Testis (tissue), 3 donors: ENCODE measurements around the gene GSX1. TPM values are rescaled to one million over a fixed set of nuclear protein-coding genes. Genes with fewer than 3 reads are reported as not detected.

Experiments
- DNase-seq: peaks from one replicate; pipeline ENCODE4 v3.0.0-alpha.2; 2019
- H3K27ac ChIP-seq, 2 donors: fragments of 200-600 bp; sonication (generic); one replicate each; pipeline ENCODE4 v1.5.1; 2019
- H3K27me3 ChIP-seq: fragments of 200-600 bp; sonication (generic); one replicate; pipeline ENCODE4 v1.5.1; 2019
- H3K36me3 ChIP-seq: fragments of 200-600 bp; sonication (generic); one replicate; pipeline ENCODE4 v1.5.1; 2017; ENCODE audit warnings: low read depth; ENCODE audit errors: missing control alignments
- H3K4me1 ChIP-seq: fragments of 200-600 bp; sonication (generic); one replicate; pipeline ENCODE4 v1.5.1; 2019
- H3K4me3 ChIP-seq, 2 donors: fragments of 200-600 bp; sonication (generic); one replicate each; pipeline ENCODE4 v1.5.1; 2017 to 2019
- H3K9me3 ChIP-seq: fragments of 200-600 bp; sonication (generic); one replicate; pipeline ENCODE4 v1.5.1; 2017
- POLR2A ChIP-seq: fragments of 450-650 bp; IDR thresholded peaks from one replicate; pipeline ENCODE4 v1.6.1; 2017; ENCODE audit warnings: antibody characterized with exemption, mild to moderate bottlenecking, moderate library complexity
- WGBS, 2 donors: methylation state at CpG; one replicate each; pipeline ENCODE4 v1.1.5; 2018; 5-methylcytosine and 5-hydroxymethylcytosine counted together
- intact Hi-C: fragments of 100-400 bp; cut with DNase I; formaldehyde crosslinking; loops from one replicate; pipeline ENCODE4 v1.15.1; 2023; ENCODE audit warnings: low total_unique reads
- polyA plus RNA-seq: library from polyadenylated mRNA; stranded (reverse); fragments of 350-450 nt; fragmentation: Illumina TruSeq; extraction: RNeasy Lipid Tissue Mini Kit (QIAGEN cat#74804); gene quantifications from one replicate; pipeline ENCODE4 v1.2.3, GENCODE V29; 2014; ENCODE audit warnings: low read depth, low replicate concordance; ENCODE audit not compliant: insufficient read depth
- total RNA-seq, 2 donors: library from RNA; depleted of rRNA; stranded (reverse); fragments of >200 nt; gene quantifications; one replicate each; pipeline ENCODE4 v1.2.3, GENCODE V29; 2016
- TF ChIP-seq, protein P1 (sequence below), 3 experiments: fragments of 450-650 bp in 2 of 3; fragments of 200-600 bp in 1 of 3; sonication (generic) in 1 of 3; IDR thresholded peaks; one replicate each; pipeline ENCODE4 v1.5.1; 2016 to 2019; ENCODE audit warnings: antibody characterized with exemption in 3 of 3, mild to moderate bottlenecking in 2 of 3, moderate library complexity in 1 of 3

The GSX1 gene
- total and polyA plus RNA-seq, 3 donors from 2014 or later, result not detected

DNA sequence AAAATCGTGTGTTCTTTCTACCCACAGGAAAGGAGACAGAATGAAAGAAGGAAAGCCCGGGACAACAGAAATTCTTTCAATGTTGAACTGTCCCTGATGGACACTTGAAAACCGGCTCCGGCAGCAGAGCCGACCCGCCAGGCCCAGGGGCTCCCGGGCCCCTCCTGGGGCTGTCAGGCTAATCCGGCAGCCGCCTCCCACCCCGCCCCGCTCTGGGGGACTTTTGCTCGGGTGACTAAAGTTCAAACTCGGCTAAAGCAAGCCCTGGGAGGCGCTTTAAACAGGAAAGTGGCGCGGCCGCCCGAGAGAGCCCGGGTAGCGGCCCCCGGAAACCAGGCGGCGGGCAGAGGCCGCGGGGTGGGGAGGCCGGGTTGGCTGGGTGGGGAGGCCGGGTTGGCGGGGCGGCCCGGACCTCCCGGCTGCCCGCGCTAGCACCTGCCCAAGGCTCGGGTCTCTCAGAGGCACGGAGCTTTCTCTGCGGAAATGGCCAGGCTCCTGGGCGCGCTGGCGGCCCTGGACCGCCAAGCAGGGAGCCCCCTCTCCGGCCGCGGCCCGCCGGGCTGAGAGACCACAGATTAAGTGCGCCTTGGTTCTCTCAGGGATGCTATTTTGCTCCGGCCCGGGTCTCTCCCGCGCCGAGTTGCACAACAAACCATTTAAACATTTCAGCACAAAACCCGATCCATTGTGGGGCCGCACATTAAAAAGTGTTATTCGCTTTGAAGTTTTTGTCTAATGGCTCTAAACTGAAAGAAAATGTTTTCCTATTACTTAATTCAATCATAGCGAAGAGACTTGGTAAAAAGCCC, 2.6 kb upstream of the GSX1 start:
- Histone ChIP-seq H3K27me3 (peaks cover 13% of the 10 kb centered on the region), H3K4me3 (peak overlapping the region in 1 of 2 donors; percentile 38), H3K4me1 (peaks cover 25% of the 10 kb centered on the region), H3K9me3 (no peaks in the 10 kb centered on the region), H3K27ac (no peak overlapping the region), H3K36me3 (no peaks in the 10 kb centered on the region)
- WGBS, 2 donors, result 1 to 2% methylated on average over 19 to 55 of the region's 55 CpGs
- no peak for DNase-seq
- intact Hi-C loops, result no loop called here
- TF ChIP-seq POLR2A, result no peak
- TF ChIP-seq, protein P1, sequence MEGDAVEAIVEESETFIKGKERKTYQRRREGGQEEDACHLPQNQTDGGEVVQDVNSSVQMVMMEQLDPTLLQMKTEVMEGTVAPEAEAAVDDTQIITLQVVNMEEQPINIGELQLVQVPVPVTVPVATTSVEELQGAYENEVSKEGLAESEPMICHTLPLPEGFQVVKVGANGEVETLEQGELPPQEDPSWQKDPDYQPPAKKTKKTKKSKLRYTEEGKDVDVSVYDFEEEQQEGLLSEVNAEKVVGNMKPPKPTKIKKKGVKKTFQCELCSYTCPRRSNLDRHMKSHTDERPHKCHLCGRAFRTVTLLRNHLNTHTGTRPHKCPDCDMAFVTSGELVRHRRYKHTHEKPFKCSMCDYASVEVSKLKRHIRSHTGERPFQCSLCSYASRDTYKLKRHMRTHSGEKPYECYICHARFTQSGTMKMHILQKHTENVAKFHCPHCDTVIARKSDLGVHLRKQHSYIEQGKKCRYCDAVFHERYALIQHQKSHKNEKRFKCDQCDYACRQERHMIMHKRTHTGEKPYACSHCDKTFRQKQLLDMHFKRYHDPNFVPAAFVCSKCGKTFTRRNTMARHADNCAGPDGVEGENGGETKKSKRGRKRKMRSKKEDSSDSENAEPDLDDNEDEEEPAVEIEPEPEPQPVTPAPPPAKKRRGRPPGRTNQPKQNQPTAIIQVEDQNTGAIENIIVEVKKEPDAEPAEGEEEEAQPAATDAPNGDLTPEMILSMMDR (IDR thresholded peaks at IDR 0.05), result no peak

DNA sequence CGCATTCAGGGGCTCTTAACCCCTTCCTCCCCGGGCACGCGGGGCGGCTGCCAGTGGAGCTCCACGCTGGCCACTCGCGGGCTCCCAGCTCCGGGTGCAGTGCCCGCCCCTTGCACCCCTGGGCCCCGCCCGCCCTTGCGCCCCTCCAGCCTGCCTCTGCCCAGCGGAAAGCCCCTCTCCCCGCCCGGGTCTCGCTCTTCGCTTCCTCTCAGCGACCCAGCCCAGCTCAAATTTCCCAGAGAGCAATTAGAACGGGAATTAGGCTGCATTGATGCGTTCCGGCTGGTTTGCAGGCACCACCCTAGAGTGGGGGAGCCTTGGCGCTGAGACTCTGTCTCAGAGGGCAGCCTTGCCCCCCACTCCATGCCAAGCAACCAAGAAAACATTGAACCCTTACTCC, 1.8 kb upstream of the GSX1 start:
- H3K27me3 ChIP-seq, result peaks cover 18% of the 10 kb centered on the region
- peaks cover 25% of the 10 kb centered on the region for H3K4me1 ChIP-seq
- intact Hi-C loops, result no loop called here
- no peak for DNase-seq
- no peaks in the 10 kb centered on the region for H3K36me3 ChIP-seq
- H3K27ac ChIP-seq, result no peak overlapping the region
- TF ChIP-seq, protein P1 (IDR thresholded peaks at IDR 0.05), result no peak
- no peak for TF ChIP-seq POLR2A
- no peaks in the 10 kb centered on the region for H3K9me3 ChIP-seq
- 0 to 3% methylated on average over 2 to 23 of the region's 23 CpGs for WGBS, 2 donors
- H3K4me3 ChIP-seq, result no peak overlapping the region

DNA sequence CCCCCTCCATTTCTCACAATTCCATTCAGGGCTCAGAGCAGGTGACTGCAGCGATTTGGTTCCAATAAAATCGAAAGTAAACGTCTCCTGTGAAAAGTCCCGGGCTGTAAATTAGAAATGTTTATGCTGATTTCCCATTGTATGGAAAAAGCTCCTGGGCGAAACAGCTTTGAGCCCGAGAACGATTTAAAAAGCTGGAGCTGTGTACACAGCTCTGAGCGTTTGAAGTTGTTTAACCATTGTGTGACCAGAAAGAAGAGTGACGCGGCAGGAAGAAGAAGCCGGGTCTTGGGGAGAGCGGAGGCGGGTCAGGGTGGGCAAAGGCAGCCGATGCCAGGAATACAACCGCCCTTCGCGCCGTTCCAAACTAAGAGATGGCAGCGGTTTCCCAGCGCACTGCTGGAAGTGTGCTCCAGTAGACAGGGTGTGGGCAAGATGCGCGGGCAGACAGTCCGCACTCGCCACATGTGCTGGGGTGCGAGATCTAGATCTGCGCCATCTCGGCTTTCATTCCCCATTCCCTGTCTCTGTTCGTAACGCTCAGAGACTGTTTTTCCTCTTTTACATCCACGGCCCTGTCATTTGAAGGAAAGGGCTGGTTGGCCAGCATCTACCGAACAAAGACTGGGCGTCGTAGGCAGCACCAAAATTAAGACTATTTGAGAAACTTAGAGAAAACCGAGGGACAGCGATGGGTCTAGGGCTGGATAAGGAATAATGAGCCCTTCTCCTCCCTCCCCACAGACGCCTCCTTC, 960 bp upstream of the GSX1 start:
- H3K36me3 ChIP-seq, result no peaks in the 10 kb centered on the region
- H3K27me3 ChIP-seq, result peaks cover 18% of the 10 kb centered on the region
- no peak overlapping the region for H3K27ac ChIP-seq
- intact Hi-C loops, result no loop called here
- no peak for TF ChIP-seq POLR2A
- TF ChIP-seq, protein P1 (IDR thresholded peaks at IDR 0.05), result no peak
- no peak for DNase-seq
- H3K9me3 ChIP-seq, result no peaks in the 10 kb centered on the region
- 4 to 5% methylated on average over 36 of the region's 36 CpGs for WGBS, 2 donors
- no peak overlapping the region for H3K4me3 ChIP-seq
- H3K4me1 ChIP-seq, result peaks cover 25% of the 10 kb centered on the region

DNA sequence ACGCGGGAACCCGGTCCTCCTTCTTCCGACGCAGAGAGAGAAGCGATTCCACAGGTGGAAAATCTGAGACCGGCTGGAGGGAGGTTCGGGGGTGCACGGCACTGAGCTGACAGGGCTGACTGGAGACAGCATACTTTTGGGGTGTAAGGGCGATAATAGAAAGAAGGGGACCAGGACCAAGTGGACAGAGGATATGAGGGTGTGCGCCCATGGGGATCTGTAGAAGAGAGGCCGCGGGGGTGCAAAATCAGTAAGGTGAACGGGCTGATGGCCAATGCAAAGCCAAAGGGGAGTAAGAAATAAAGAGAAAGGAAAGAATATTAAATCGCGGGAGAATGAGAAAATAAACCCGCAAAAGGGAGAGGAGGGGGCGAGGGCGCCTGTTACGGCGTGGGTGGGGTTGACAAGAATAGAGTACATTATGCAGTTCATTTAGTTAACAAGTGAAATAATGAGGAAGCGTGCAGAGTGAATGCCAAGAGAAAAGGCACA, 336 bp upstream of the GSX1 start:
- Histone ChIP-seq H3K4me3 (peak overlapping the region in 1 of 2 donors; percentile 43), H3K27ac (no peak overlapping the region), H3K36me3 (no peaks in the 10 kb centered on the region), H3K27me3 (peaks cover 18% of the 10 kb centered on the region), H3K9me3 (no peaks in the 10 kb centered on the region), H3K4me1 (peaks cover 25% of the 10 kb centered on the region)
- 6 to 7% methylated on average over 22 of the region's 22 CpGs for WGBS, 2 donors
- no peak for TF ChIP-seq POLR2A
- TF ChIP-seq, protein P1 (IDR thresholded peaks at IDR 0.05), result no peak
- intact Hi-C loops, result no loop called here
- DNase-seq, result no peak
